Large intestine (tissue), 3 donors: ENCODE data around the gene PXN. TPM values are rescaled to one million over a fixed set of nuclear protein-coding genes. Genes with fewer than 3 reads are reported as not detected.

Experiments
- DNase-seq, 2 donors: peaks; one replicate each; pipeline versions ENCODE4 v3.0.0 to v3.0.0-alpha.2; 2013
- H3K27ac ChIP-seq: one replicate; pipeline ENCODE4 v1.5.1; 2013; ENCODE audit warnings: low read length
- H3K27me3 ChIP-seq: 2 replicates; pipeline ENCODE4 v1.6.1; 2013; ENCODE audit warnings: low read length; ENCODE audit not compliant: control insufficient read depth, insufficient read depth
- H3K36me3 ChIP-seq: 2 replicates; pipeline ENCODE4 v1.6.1; 2013; ENCODE audit warnings: low read length; ENCODE audit not compliant: control insufficient read depth, insufficient read depth
- H3K4me1 ChIP-seq: one replicate; pipeline ENCODE4 v1.6.1; 2013; ENCODE audit warnings: low read length; ENCODE audit not compliant: control insufficient read depth, insufficient read depth
- H3K4me3 ChIP-seq: one replicate; pipeline ENCODE4 v1.5.1; 2013; ENCODE audit warnings: low read length
- H3K9me3 ChIP-seq: one replicate; pipeline ENCODE4 v1.6.1; 2013; ENCODE audit warnings: mild to moderate bottlenecking, low read depth, low read length, moderate library complexity; ENCODE audit not compliant: control insufficient read depth
- WGBS: methylation state at CpG from one replicate; pipeline ENCODE4 v1.1.5; 2013; ENCODE audit warnings: low lambda C conversion rate; ENCODE audit not compliant: insufficient coverage; 5-methylcytosine and 5-hydroxymethylcytosine counted together
- polyA plus RNA-seq: library from polyadenylated mRNA; unstranded; fragments of 120-200 nt; gene quantifications from one replicate; pipeline ENCODE4 v1.2.1, GENCODE V29; 2013

PXN gene
- polyA plus RNA-seq, 1 donor: 118 TPM

DNA sequence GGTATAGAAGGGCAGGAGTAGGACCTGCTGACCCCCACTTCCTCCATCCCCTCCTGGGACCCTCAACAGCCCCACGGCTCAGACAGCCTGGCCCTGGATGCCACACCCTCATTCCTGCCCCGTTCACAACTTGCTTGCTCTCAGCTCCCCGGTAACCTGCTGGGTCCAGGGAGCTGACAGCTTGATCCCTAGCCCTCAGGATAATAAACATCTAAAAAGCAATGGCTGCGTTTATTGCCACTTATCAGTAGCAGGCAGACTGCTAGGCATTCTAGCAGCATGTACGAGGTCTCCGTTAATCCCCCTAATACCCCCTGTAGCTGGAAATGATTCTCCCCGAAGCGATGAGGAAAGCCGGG is 40.4 kb downstream of the PXN start:
- Histone ChIP-seq H3K27me3 (no peaks in the 10 kb centered on the region), H3K27ac (peak overlapping the region; percentile 95), H3K9me3 (no peaks in the 10 kb centered on the region), H3K36me3 (peaks cover 42% of the 10 kb centered on the region), H3K4me3 (peak overlapping the region; percentile 45), H3K4me1 (peaks cover 67% of the 10 kb centered on the region)
- no CpG with 5 or more reads among the region's 9 CpGs for WGBS
- peak; percentile 77 to 89 for DNase-seq

DNA sequence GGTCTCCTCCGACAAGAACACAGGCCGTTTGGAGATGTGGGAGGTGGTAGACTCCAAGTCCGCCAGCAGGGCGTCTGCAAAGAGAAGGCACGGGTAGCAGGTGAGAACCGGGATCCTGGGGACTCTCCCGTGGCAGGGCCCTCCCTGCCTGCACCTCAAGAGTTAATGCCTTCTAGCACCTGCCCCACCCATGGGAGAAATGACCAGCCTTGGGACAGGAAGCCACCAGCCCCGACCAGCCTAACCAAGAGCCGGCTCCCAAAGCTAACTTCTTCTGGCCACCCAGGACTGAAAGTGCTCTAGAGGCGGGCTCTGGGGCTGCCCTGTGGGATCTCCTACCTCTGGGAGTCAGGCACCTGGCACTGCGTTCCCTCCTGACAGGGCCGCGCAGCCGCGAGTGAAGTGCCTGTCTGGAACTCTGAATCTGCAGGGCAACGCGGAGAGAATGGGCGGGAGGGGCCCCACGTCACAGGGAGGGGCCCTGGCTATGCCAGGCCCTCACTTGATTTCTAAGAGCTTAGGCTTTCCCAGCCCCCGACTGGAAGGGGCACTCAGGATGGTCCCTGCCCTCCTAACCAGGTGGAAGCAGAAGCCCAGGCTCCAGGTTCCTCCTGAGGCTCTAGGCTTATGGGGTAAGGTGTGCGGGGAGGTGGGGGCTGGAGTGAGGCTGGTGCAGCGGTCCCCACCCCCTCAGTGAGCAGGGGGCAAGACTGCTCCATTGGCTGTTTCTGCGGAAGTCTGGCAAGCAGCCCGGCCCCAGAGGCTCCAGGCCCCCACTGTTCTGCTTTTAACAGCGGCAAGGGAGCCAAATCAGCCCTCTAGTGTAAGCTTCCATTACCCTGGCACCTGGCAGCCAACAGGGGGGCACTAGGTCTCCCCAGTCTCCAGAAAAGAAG is 41.0 kb downstream of the PXN start:
- no CpG with 5 or more reads among the region's 25 CpGs for WGBS
- peak overlapping the region; percentile 45 for H3K4me3 ChIP-seq
- H3K27ac ChIP-seq: peak overlapping the region; percentile 95
- no peaks in the 10 kb centered on the region for H3K27me3 ChIP-seq
- H3K36me3 ChIP-seq: peaks cover 48% of the 10 kb centered on the region
- H3K4me1 ChIP-seq: peaks cover 61% of the 10 kb centered on the region
- DNase-seq: peak; percentile 76 to 90
- no peaks in the 10 kb centered on the region for H3K9me3 ChIP-seq

DNA sequence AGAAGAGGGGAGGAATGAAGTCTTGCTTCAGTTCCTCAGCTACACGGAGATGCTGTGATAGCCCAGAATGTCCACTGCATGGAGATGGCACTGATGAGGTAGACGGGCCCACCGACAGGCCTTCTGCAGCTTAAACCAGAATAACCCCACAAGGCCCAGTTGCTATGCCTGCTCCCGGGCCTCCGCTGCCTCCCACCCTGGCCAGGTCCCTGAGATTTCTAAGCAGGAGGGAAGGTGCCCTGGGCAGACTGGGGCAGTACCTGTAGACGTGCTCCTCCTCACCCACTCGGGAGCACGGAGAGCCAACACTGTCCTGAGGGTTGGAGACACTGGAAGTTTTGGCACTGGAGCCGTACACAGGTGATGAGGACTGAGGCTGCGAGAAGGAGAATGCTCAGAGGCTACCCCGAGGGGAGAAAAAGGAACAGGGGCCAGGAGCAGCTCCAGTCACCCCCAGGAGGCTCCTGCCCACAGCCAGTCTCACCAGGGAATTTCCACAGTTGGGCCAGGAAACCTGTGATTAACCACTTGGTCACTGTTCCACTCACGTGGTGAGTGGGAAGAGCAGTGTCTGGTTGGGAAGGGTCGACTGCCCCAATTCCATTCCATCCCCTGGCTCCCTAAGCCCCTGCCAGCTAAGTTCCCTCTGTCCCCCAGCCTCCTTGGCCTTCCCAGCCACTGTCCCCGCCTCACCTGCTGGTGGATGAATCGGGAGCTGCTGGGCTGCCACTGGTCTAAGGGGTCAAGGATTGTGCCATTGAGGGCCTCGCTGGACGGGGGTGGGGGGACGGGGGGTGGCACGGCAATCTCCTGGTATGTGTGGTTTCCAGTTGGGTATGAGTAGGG is 41.8 kb downstream of the PXN start:
- no CpG with 5 or more reads among the region's 19 CpGs for WGBS
- Histone ChIP-seq H3K4me1 (peaks cover 52% of the 10 kb centered on the region), H3K27ac (peak overlapping the region; percentile 95), H3K36me3 (peaks cover 56% of the 10 kb centered on the region), H3K9me3 (no peaks in the 10 kb centered on the region), H3K27me3 (no peaks in the 10 kb centered on the region), H3K4me3 (peak overlapping the region; percentile 45)
- no peak for DNase-seq

DNA sequence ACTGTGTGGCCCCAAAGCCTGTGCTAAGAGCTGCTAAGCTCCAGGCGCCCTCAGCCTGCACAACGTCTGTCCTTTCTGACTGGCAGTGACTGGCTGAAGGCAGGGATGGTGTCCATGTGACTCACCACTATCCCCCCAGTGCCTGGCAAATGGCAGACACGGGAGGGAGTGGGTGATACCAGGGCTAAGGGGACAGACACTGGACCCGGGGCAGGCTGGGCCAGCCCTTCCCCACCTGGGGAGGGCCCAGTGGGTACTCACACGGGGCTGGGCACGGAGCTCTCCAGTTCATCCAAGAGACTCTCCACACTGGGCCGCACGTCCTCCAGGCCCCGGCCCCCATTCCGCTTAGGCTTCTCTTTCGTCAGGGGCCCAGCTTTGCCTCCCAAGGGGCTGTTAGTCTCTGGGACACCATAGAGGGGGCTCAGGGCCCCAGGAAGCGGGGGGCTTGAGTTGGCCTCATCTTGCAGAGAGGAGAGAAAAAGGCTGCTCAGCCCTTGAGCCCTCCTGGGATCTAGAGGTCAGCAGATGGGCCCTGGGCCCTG is 43.2 kb downstream of the PXN start:
- no CpG with 5 or more reads among the region's 12 CpGs for WGBS
- no peak overlapping the region for H3K4me3 ChIP-seq
- peaks cover 69% of the 10 kb centered on the region for H3K36me3 ChIP-seq
- H3K9me3 ChIP-seq: no peaks in the 10 kb centered on the region
- no peak for DNase-seq
- no peaks in the 10 kb centered on the region for H3K27me3 ChIP-seq
- H3K4me1 ChIP-seq: peaks cover 40% of the 10 kb centered on the region
- H3K27ac ChIP-seq: no peak overlapping the region

DNA sequence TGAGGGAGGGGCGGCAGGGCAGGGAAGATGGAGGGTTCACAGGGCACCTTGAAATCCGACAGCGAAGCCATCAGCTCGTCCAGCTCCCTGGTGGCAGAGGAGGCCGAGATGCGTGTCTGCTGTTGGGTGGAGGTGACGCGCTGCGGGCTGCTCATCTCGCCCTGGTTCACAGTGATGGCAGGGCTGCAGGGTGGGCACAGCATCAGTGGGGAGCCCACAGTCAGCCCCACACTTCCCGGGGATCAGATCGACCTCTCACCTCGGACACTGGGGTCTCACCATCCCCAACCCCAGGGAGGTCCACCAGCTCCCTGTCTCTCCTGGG is 44.0 kb downstream of the PXN start:
- Histone ChIP-seq H3K27me3 (no peaks in the 10 kb centered on the region), H3K4me3 (no peak overlapping the region), H3K27ac (no peak overlapping the region), H3K36me3 (peaks cover 74% of the 10 kb centered on the region), H3K4me1 (peaks cover 32% of the 10 kb centered on the region), H3K9me3 (no peaks in the 10 kb centered on the region)
- WGBS: no CpG with 5 or more reads among the region's 13 CpGs
- no peak for DNase-seq

DNA sequence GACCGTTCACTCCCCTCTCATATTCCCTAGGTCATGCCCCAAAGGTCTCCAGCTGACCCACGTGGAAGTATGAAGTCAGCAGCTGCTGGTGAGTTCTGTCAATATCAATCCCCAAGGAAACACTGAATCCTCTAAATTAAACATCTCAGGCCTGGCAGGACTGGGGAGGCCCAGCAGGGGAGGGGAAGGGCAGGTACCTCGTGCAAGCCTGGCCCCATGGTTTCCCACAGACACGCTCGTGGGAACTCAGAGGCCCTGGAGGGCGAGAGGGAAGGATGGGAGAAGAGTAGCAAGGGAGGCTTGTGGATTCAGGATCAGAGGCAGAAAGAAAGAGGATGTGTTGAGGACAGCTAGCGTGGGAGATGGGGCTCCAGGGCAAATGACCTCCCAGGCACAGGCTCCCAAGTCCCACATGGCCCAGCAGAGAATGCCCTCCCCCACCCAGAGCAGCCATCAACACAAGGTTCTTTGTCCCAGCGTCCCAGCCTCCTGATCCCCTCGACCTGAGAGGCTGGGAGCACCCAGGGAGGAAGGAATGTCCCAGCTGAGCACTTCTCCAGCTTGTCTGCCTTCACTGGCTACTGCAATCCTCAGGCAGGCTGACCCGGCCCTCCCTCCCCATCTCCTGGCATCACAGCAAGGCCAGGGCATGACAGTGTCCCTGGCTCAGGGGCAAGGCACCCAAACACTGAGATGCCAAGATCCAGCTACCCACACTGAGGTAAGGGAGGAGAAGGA is 44.5 kb downstream of the PXN start:
- Histone ChIP-seq H3K36me3 (peaks cover 76% of the 10 kb centered on the region), H3K27me3 (no peaks in the 10 kb centered on the region), H3K9me3 (no peaks in the 10 kb centered on the region), H3K27ac (no peak overlapping the region), H3K4me3 (no peak overlapping the region), H3K4me1 (peaks cover 27% of the 10 kb centered on the region)
- WGBS: no CpG with 5 or more reads among the region's 10 CpGs
- no peak for DNase-seq

DNA sequence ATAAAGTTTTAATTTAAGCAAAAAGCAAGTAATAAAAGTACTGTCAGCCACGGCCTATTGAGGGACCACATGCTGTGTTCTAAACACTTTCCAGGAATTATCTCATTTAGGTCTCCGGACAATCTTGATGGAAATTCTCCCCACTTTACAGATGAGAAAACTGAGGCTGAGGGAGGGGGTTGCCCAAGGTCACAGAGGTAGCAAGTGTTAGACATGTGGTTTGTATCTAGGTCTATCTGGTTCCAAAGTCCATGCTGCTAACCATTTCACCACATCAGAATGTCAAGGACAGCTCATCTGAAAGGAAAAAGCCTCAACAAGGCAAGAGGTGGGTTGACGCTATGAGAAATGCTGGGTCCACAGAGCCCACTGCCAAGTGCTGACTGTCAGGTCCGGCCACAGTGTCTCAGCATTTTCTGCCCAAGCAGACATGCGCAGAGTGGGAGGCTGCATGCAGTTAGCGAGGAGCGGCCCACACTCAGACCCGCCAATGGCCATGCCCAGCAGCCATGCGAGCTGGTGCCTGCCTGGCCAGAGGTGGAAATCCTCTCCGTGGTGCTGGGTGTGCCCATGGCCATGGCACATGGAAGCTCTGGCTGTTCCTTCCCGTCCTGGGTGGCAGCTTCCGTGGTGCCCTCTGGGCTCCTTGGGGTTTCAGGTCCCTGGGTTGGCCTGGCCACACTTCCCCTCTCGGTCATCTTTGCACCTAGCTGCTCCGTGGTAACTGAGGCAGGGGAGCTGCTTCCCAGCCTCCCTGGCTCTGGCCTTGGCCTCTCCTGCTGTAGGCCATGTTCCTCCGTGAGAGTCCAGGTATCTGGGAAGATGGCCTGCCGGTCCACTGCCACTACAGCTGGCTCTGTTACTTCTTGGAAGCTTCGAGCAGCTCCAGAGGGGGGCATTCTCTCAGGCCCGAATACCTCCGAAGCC is 46.6 kb downstream of the PXN start:
- peaks cover 96% of the 10 kb centered on the region for H3K36me3 ChIP-seq
- no peak overlapping the region for H3K4me3 ChIP-seq
- H3K27me3 ChIP-seq: no peaks in the 10 kb centered on the region
- H3K27ac ChIP-seq: no peak overlapping the region
- H3K4me1 ChIP-seq: peaks cover 6% of the 10 kb centered on the region
- no peaks in the 10 kb centered on the region for H3K9me3 ChIP-seq
- no CpG with 5 or more reads among the region's 19 CpGs for WGBS
- DNase-seq: no peak

DNA sequence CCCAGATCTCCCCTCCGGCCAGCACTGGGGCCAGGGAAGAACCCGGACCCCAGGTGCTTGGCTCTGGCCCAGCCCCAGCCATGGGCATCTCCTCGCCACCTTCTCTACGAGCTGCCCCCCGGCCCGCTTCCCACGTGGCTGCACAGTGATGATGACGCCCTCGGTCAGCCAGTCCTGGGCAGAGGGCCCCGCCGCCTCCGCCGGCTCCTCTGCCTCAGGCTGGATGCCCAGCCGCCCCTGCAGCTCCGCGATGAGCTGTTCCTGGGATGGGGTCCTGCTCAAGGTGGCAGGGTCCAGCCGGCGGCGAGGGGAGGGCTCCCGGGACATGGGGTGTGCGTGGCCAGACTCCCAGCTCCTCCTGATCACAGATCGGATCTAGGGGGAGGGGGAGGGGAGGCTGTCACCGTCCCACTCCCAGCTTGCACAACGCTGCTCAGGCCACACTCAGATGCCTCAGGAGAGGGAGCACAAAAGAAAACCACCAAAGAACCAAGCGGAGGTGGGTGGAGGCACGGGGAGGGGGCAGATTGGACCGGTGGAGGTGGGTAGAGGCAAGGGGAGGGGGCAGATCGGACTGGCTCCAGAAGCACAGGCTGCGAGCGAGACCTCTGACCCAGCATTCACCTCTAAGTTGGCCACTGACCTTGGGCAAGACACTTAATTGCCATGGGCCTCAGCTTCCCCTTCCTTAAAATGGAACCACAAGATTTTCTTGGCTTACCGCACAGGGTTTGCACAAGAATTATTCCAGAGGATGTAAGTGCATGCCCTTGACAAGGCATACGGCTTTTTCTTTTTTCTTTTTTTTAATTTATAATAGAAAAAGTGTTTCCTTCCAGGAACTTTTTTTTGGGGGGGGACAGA is 48.6 kb downstream of the PXN start:
- no peak overlapping the region for H3K4me3 ChIP-seq
- H3K9me3 ChIP-seq: no peaks in the 10 kb centered on the region
- DNase-seq: no peak
- H3K4me1 ChIP-seq: no peaks in the 10 kb centered on the region
- WGBS: 88% methylated on average over 1 of the region's 32 CpGs
- H3K27me3 ChIP-seq: no peaks in the 10 kb centered on the region
- H3K36me3 ChIP-seq: peaks cover 98% of the 10 kb centered on the region
- no peak overlapping the region for H3K27ac ChIP-seq
